ENCODE data around the gene FBXO48. TPM values are rescaled to one million over a fixed set of nuclear protein-coding genes. Genes with fewer than 3 reads are reported as not detected.

FBXO48 gene
- total RNA-seq, 2 donors from 2014 or later: 0.41 to 0.56 TPM

- H3K27ac ChIP-seq: no peak overlapping the region
- no peak overlapping the region for H3K4me3 ChIP-seq
- H3K4me1 ChIP-seq (ENCODE audit: control insufficient read depth in 1 of 2, low read depth in 2 of 2): no peaks in the 10 kb centered on the region
- TF ChIP-seq CTCF (IDR thresholded peaks at IDR 0.05): no peak
- ATAC-seq (ENCODE audit: insufficient number of reproducible peaks, low FRiP score, low read depth) (no peak), DNase-seq (ENCODE audit: low spot score) (no peak)
- H3K36me3 ChIP-seq: no peaks in the 10 kb centered on the region
- no peaks in the 10 kb centered on the region for H3K27me3 ChIP-seq (replicated peaks; ENCODE audit: insufficient read depth)
- H3K9me3 ChIP-seq: no peaks in the 10 kb centered on the region
Measured at GRCh38 chr2:68418419-68418818, 48.7 kb downstream of the FBXO48 start.

GRCh38 chr2:68417926-68418325, 49.2 kb downstream of the FBXO48 start:
- Histone ChIP-seq H3K9me3 (no peaks in the 10 kb centered on the region), H3K4me3 (no peak overlapping the region), H3K4me1 (ENCODE audit: control insufficient read depth in 1 of 2, low read depth in 2 of 2) (no peaks in the 10 kb centered on the region), H3K27me3 (replicated peaks; ENCODE audit: insufficient read depth) (no peaks in the 10 kb centered on the region), H3K27ac (no peak overlapping the region), H3K36me3 (no peaks in the 10 kb centered on the region)
- DNase-seq (ENCODE audit: low spot score): no peak
- ATAC-seq (ENCODE audit: insufficient number of reproducible peaks, low FRiP score, low read depth): no peak
- no peak for TF ChIP-seq CTCF (IDR thresholded peaks at IDR 0.05)

GRCh38 chr2:68416081-68416675, 50.9 kb downstream of the FBXO48 start:
- ATAC-seq (ENCODE audit: insufficient number of reproducible peaks, low FRiP score, low read depth): no peak

GRCh38 chr2:68415521-68415920, 51.6 kb downstream of the FBXO48 start:
- ATAC-seq (ENCODE audit: insufficient number of reproducible peaks, low FRiP score, low read depth): no peak
- TF ChIP-seq CTCF (IDR thresholded peaks at IDR 0.05): no peak
- Histone ChIP-seq H3K4me1 (ENCODE audit: control insufficient read depth in 1 of 2, low read depth in 2 of 2) (no peaks in the 10 kb centered on the region), H3K4me3 (no peak overlapping the region), H3K27me3 (replicated peaks; ENCODE audit: insufficient read depth) (no peaks in the 10 kb centered on the region), H3K36me3 (no peaks in the 10 kb centered on the region), H3K27ac (no peak overlapping the region), H3K9me3 (no peaks in the 10 kb centered on the region)
- no peak for DNase-seq (ENCODE audit: low spot score)

More at GRCh38 chr2:68416081-68416675, 50.9 kb downstream of the FBXO48 start:
- Histone ChIP-seq H3K4me3 (no peak overlapping the region), H3K4me1 (ENCODE audit: control insufficient read depth in 1 of 2, low read depth in 2 of 2) (no peaks in the 10 kb centered on the region), H3K36me3 (no peaks in the 10 kb centered on the region), H3K27ac (no peak overlapping the region), H3K9me3 (no peaks in the 10 kb centered on the region), H3K27me3 (replicated peaks; ENCODE audit: insufficient read depth) (no peaks in the 10 kb centered on the region)
- TF ChIP-seq CTCF (IDR thresholded peaks at IDR 0.05): no peak
- DNase-seq (ENCODE audit: low spot score): no peak

- DNase-seq (ENCODE audit: low spot score) (no peak), ATAC-seq (ENCODE audit: insufficient number of reproducible peaks, low FRiP score, low read depth) (no peak)
- Histone ChIP-seq H3K36me3 (no peaks in the 10 kb centered on the region), H3K4me3 (no peak overlapping the region), H3K9me3 (no peaks in the 10 kb centered on the region), H3K4me1 (ENCODE audit: control insufficient read depth in 1 of 2, low read depth in 2 of 2) (no peaks in the 10 kb centered on the region), H3K27me3 (replicated peaks; ENCODE audit: insufficient read depth) (no peaks in the 10 kb centered on the region), H3K27ac (no peak overlapping the region)
- TF ChIP-seq CTCF (IDR thresholded peaks at IDR 0.05): no peak
Measured at GRCh38 chr2:68414876-68415275, 52.2 kb downstream of the FBXO48 start.

All from thoracic aorta (tissue), 2 donors.